Ramos (cell line): Measurements from ENCODE around the gene MXI1.

Source experiments
- in situ Hi-C: fragments of 300-500 bp; cut with MboI; formaldehyde crosslinking; loops from one replicate; pipeline ENCODE4 v1.14.3; 2022; ENCODE audit warnings: low sequenced_read_pairs; ENCODE audit not compliant: unreplicated experiment

The MXI1 gene

DNA sequence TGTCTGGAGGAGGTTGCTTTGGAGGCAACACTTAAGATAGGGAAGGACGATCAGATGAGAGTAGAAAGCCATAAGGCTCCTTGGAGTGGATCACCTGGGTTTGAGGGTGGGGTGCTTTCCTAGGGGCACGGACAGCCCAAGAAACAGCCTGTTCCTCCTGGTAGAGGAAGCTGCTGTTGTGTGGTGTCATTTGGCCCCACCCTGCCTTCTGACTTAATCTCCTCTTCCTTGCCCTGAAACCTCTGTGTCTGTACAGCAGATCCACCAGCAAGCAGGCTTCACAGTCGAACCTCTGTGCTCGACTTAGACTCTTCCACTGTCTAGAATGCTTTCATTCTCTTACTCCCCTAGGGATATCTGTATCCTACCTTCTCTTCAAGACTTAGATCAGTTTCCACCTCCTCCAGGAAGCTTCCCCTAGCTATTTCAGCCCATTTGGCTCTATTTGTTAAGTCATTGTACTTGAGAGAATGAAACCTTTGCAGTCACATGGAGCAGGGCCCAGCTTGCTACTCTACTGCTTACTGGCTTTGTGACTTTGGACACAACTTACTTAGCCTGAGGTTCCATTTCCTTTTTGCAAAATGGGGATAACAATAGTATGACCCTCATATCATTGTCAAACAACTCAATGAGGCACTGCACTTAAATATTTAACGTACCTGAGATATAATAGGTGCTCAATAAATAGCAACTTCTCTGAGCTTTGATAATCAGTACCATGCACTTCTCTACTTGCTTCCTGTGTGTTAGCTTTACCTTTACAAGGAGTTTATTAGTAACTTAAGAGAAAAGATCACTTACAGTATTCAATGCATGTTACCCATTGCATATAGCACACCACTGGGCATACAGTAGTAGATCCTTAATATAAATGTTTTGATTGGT lies 5.0 kb downstream of the MXI1 start:
- in situ Hi-C loops, result no loop called here

DNA sequence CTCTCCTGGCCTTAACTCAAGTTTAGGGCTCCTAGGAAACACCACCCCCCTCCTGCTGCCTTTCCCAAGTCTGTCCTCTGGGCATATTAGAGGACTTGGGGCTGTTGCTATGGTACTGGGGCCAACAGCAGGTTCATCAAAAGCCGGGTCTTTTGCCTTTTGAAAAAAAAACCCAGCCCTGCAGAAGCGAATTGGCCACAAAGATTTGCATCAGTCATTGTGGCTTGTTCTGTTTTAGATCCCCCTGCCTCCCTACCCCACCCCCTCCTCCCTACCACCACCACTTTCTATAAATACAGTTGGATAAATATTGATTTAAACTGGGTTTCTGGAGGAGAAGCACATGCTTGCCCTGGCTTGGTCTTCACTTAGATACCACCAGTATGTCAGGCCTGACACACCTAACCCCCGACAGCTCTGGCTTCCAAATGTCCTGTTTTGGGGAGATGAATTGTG lies 7.0 kb downstream of the MXI1 start:
- in situ Hi-C loops, result no loop called here

DNA sequence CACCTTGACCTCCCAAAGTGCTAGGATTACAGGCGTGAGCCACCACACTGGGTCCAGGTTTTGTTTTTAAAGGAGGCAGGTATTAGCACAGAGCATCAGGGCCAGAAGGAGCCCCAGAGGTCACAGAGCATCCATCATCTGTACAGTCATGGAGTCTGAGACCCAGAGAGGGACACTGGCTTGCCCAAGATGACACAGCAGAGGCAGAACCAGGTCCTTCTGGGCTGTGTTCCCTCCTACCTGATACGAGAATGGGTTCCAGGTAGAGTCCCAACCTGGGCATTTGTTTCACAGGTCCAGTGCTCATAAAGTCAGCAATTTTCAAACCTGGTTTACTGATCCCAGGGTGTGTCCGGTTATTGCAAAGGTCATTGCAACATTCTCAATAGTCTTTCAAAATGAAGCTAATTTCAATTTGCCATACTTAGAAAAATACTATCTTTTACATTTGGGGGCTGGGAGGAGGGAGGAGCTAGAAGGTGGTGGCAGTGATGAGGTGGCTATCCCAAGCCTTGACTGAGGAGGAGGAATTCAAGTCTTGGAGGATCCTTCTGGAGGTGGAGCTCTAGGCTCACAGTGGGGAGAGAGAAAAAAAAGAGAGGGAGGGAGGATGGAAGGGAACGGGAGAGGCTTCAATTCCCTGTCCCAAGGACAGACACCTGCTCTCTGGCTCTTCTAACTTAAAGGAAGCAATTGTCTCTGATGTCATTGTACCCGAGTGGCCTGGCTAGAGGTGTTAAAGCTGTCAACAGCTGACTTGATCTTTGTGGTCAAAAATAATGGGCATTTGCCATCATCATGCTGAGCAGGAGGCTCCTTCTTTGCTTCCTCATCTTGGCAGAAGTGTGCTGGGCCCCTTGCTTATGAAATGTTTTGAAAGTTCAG lies 8.1 kb downstream of the MXI1 start:
- in situ Hi-C loops, result no loop called here

DNA sequence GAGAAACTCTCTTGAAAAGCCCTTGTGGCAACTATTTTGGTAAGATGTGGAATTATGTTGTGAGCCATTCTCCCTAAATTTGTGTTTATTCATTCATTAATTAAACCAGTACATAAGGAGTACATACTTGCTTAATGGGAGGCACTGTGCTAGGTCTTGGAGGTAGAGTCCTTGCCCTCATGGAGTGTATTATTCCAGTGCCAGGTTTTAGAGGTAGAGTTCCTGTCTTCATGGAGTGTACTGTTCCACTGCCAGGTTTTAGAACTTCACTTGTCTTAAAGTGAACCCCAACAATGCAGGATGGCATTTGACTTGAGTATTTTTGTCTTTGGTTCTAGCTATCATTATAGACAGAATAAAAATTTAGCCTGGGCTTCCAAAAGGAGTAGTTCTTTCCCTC lies 8.8 kb downstream of the MXI1 start:
- in situ Hi-C loops, result no loop called here

DNA sequence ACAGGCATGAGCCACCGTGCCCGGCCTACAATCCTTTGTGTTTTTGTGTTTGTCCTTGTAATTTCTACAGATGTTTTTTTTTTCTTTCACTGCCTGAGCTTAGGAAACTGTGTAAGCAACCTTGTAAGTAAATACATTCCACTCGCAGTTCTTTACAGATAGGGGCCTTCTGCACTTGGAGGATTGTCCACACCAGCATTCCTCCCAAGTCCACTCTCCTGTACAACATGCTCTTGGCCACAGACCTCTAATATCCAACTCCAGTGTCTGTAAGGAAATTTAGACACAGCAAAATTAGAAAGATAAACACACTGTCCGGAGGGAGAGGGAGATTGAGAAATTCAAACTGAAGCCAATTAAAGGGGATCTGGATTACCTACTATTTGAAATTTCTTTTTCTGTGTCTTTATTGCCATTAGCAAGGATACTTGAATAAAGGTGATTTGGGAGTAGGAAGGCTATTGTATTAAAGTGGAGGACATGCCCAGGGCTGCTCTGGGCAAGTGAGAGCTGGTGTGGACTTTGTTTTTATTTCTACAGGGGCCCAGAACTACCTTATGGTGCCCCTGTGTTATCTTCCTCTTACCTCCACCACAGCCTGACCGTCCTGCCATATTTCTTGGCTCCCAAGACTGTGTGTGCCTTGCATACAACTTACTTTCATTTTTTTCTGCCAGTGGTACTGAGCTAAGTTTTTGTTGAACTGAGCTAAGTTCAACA lies 9.7 kb downstream of the MXI1 start:
- in situ Hi-C loops, result no loop called here

DNA sequence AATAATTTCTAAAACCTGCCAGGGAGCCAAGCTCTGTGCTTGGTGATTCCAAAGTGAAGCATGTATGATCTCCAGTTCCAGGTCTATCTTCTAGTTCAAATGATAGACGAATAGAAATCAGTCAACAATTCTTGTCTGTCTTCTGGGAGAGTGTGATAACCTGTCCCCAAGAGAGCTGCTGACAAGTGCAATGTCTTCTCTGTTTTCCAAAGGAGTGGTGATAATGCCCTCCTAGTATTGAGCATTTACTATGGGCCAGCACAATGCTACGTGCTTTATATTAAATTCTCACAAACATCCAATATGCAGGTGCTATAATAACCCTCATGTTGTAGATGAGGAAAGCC lies 10.2 kb downstream of the MXI1 start:
- in situ Hi-C loops, result no loop called here

DNA sequence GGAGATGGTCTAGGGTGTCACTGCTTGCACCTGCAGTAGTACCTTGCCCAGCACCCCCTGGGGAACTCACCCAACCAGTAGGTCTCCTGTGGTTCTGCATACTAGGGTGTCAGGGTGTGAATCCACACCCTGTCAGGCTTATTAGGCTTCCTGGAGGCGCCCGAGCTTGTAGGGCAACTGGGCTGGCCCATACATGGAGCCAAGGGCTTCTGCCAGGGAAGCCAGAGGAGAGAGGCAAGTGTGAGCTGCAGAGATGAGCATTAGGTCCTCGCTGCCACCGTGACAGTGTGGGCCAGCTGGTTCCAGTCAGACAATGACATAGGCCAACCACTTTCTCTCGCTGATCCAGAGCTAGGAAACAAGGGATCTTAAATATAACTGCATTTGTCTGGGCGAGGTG lies 11.2 kb downstream of the MXI1 start:
- in situ Hi-C loops, result no loop called here

DNA sequence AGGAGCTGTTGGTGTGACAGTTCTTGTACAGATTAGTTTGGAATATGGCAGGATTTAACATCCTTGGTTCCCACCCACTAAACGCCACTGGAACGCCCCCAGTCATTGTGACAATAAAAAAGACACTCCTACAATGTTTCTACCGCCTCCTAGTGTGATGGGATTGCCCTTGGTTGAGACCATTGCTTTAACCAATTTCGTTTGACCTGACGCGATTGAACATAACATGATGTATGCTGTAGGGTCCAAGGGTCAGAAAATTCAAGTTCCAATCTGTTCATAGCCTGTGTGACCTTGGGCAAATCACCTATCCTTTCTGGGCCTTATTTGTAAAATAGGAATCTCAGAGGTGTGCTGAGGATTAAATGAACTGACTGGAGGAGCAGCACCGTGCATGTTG lies 12.5 kb downstream of the MXI1 start:
- in situ Hi-C loops, result no loop called here

DNA sequence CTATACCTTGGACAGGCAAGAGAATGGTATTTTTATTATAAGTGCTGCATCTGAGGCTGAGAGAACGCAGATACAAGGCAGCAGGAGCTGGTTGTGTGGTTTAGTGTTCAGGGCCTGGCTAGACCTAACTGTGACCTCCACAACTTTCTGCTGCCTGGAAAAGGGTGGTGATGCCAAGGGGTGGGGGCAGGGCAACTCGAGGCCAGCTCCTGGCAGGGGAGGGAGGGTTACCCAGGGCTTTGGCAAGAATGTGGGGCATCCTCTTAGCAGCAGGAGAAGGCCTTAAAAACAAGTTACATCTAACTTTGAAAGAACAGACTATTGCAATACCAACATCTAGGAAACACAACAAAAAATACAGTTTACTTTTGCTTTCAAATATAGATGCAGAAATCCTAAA lies 13.0 kb downstream of the MXI1 start:
- in situ Hi-C loops, result no loop called here

DNA sequence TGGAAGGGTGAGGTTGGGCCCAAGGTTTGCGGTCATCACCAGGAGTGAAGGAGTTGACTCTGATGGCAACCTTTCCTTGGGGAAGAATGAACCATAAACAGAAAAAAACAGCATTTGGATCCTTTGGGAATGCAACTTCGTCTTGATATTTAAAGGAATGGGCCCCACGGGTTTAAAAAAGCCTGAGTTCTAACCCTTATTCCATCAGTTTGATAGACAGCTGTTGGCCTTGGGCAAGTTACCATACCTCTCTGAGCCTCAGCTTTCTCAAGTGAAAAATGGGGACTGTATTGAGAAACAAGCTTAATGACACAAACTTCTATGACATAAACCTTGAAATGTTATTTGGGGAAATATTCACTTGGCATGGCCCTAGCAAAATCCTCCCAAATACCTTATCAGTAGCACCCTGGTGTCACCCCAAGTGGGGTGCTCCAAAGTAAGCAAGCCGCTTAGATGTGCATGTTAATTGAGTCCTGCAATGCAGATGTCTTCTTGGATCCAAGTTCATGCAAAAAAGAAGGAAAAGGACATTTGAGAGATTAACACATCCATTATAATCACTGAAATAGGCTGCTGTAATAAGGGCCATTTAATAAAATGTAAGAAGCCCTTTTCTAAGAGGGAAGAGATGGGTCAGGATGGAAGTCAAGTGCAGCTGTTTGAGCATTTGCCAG lies 13.8 kb downstream of the MXI1 start:
- in situ Hi-C loops, result no loop called here

DNA sequence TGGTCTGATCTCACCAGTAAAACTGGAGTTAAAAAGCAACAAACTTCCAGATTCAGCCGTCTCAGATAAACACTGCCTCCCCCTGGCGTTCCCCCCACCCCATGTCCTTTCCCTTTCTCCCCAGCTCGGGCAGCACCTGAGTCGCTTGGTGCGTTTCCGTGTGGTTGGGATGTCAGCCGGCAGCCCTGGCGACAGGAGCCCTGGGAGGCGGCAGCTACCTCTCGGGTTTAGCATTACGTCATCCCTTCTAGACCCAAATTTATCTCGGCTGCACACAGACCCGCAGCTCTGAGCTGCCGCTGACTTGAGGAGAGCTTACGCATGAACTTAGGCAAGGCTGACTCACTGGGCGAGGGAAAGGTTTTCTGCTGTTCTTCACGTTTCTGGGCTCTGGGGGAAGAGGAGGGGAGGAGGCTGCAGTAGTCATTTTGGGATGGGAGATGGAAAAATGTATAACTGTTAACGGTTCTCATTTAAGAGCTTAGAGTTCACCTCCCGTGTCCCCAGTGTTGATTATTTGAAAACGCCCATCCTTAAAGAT lies 14.4 kb downstream of the MXI1 start:
- in situ Hi-C loops, result no loop called here

DNA sequence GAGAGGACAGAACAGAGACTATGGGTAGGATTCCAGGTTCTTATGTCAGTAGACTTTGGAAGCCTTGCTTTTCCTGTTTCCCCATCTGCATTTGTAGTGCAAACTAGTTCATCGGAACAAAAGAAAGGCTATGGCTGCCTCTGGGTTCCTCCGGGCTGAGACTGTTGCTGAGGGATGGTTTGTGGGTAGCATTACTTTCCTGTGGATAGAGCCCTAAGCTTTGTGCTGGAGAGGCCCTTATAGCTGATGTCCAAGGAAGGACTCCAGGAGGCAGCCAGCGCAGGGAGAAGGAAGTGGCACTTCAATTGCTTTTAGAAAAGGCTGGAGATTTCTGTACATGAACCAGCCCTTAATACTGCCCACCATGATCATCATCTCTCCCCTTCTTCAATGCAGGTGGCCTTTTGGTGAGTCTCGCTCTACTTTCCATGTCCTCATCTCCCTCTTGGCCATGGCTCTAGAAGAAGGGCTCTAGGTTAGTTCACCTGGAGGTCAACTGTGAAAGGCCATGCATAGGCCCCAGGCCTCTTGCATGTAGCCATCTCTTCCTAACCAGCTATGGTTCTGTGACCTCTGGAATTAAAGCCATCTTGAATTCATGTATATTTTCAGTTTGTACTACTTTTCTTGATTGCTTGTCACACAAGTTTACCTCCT lies 15.4 kb downstream of the MXI1 start:
- in situ Hi-C loops, result no loop called here

DNA sequence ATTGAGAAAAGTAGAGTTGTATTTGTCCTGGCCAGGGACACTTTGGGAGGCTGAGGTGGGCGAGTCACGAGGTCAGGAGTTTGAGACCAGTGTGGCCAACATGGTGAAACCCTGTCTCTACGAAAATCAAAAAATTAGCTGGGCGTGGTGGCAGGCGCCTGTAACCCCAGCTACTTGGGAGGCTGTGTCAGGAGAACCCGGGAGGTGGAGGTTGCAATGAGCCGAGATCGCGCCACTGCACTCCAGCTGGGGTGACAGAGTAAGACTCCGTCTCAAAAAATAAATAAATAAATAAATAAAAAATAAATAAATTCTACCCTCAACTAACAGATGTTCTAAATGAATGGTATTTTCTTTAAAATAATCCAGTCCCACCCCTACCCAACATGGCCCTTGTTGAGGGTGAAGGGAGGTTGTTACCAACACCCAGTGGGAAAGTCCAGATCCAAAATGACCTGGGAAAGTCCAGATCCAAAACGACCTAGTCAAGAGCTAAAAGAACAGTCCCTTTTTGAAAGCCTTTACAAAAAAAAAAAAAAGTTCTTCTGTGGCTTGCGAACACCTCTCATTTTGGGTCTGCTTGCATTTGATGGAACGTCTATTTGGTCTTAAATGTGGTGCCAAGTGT lies 16.0 kb downstream of the MXI1 start:
- in situ Hi-C loops, result no loop called here

DNA sequence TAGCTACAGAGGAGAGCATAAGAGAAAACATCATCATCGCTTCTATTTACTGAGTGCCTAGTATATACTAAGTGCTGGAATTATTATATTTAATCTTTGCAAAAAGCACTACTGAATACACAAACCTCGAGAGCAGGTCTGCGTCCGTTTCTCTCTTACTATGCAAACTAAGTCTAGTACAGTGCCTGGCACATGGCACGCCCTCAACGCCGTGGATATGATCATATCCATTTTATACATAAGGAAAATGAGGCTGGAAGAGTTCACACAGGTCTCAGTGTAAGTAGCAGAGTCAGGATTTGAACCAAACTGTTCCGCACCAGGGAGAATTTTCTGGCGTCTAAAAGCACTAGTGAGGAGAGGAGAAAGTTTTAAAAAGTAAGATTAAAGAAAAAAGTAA lies 17.6 kb downstream of the MXI1 start:
- in situ Hi-C loops, result no loop called here

DNA sequence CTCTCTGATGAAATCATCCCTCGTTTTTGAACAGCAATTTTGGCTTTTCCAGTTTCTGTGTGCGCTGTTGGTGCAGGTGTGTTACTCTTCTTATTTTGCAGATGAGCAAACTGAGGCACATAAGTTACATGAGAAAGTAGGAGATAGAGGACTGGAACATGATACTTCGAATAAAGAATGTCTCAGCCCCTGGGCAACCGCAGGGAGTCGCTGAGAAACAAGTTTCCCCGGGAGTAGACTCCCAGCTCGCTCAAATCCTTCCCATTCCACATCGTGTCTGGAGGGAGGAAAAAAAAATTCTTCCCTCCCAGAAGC lies 18.0 kb downstream of the MXI1 start:
- in situ Hi-C loops, result no loop called here

DNA sequence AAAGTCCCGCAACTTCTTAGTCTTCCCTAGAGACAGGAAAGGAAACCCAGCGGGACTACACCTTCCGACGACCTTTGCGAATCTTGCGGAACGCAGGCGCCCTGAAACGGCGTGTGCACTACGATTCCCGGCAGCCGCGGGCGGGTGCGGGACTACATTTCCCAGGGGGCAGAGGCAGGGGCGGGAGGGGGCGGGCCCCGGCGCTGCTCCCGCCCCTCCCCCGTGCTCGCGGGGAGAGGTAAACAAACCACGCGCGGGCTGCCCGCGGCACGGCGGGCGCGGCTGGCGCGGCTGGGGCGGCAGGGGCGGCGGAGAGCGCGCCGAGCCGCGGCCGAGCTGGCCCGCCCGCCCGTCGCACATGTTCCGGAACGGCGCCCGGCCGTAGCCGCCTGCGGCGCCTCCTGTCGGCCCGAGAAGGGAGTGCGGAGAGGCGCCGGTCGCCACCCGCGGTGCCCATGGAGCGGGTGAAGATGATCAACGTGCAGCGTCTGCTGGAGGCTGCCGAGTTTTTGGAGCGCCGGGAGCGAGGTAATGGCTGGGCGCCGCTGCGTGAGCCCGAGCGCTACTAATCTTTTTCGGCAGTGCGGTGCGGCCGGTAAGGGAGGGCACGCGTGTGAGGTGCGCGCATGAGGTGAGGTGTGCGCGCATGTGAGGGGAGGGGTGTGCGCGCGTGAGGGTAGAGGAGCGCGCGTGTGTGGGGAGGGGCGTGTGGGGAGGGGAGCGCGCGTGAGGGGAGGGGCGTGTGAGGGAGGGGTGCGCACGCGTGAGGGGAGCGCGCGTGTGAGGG lies 18.5 kb downstream of the MXI1 start:
- in situ Hi-C loops, result no loop called here

DNA sequence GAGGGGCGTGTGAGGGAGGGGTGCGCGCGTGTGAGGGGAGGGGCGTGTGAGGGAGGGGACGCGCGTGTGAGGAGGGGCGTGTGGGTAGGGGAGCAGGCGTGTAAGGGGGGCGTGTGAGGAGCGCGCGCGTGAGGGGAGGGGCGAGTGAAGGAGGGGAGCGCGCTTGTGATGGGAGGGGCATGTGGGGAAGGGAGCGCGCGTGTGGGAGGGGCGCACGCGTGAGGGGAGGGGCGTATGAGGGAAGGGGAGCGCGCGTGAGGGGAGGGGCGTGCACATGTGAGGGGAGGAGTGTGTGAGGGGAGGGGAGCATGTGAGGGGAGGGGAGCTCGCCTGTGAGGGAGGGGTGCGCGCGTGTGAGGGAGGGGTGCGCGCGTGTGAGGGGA lies 19.1 kb downstream of the MXI1 start:
- in situ Hi-C loops, result no loop called here

DNA sequence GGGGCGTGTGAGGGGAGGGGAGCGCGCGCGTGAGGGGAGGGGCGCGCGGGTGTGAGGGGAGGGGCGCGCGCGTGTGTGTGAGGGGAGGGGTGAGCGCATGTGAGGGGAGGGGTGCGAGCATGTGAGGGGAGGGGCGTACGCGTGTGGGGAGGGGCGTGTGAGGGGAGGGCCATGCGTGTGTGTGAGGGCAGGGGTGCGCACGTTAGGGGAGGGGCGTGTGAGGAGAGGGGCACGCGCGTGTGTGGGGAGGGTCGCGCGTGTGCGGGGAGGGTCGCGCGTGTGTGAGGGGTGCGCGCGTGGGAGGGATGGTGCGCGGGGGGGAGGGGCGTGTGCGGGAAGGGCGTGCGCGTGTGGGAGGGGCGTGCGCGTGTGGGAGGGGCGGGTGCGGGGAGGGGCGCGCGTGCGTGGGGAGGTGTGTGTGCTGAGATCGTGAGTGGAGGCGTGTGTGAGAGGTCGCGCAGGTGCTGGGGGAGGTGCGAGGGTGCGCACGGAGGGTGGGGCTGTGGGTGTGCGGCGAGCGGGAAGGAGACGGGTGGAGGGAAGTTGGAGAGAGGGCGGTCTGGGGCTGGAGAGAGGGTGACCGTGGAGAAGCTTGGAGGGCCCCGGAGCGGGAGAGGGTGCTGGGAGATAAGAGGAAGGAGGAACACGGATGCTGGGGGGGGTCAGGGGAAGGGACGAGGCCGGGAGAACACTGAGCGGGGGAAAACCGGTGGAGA lies 19.7 kb downstream of the MXI1 start:
- in situ Hi-C loops, result no loop called here
